ENCODE measurements around the gene DKC1.

The DKC1 gene

GRCh38 chrX:154793084-154793795 lies 30.6 kb downstream of the DKC1 start:
- DNase-seq (ENCODE audit: low read depth, low spot score): no peak
- Histone ChIP-seq H3K27ac (no peak overlapping the region), H3K36me3 (ENCODE audit: insufficient read depth, low read length) (no peaks in the 10 kb centered on the region), H3K4me3 (no peak overlapping the region), H3K9me3 (ENCODE audit: low read depth, low read length) (no peaks in the 10 kb centered on the region), H3K9ac (ENCODE audit: insufficient read length) (no peak overlapping the region)
- TF ChIP-seq POLR2AphosphoS5 (IDR thresholded peaks at IDR 0.05; ENCODE audit: borderline replicate concordance, low read depth, low read length) (no peak), FOXP2 (optimal IDR thresholded peaks at IDR 0.05; ENCODE audit: control extremely low read depth, extremely low read length, insufficient read depth) (no peak), EZH2 (IDR thresholded peaks at IDR 0.05) (no peak)

- H3K9me3 ChIP-seq (ENCODE audit: low read depth, low read length): no peaks in the 10 kb centered on the region
- H3K27ac ChIP-seq: no peak overlapping the region
- H3K4me3 ChIP-seq: no peak overlapping the region
- no peak overlapping the region for H3K9ac ChIP-seq (ENCODE audit: insufficient read length)
- no peak for TF ChIP-seq POLR2AphosphoS5 (IDR thresholded peaks at IDR 0.05; ENCODE audit: borderline replicate concordance, low read depth, low read length)
- TF ChIP-seq EZH2 (IDR thresholded peaks at IDR 0.05): no peak
- no peak for TF ChIP-seq FOXP2 (optimal IDR thresholded peaks at IDR 0.05; ENCODE audit: control extremely low read depth, extremely low read length, insufficient read depth)
- H3K36me3 ChIP-seq (ENCODE audit: insufficient read depth, low read length): no peaks in the 10 kb centered on the region
- no peak for DNase-seq (ENCODE audit: low read depth, low spot score)
These were observed 32.4 kb downstream of the DKC1 start for GRCh38 chrX:154795016-154795415.

GRCh38 chrX:154797006-154797405 lies 34.3 kb downstream of the DKC1 start:
- DNase-seq (ENCODE audit: low read depth, low spot score): no peak
- H3K9ac ChIP-seq (ENCODE audit: insufficient read length): no peak overlapping the region
- no peak overlapping the region for H3K27ac ChIP-seq
- TF ChIP-seq POLR2AphosphoS5 (IDR thresholded peaks at IDR 0.05; ENCODE audit: borderline replicate concordance, low read depth, low read length): no peak
- no peak for TF ChIP-seq FOXP2 (optimal IDR thresholded peaks at IDR 0.05; ENCODE audit: control extremely low read depth, extremely low read length, insufficient read depth)
- no peak for TF ChIP-seq EZH2 (IDR thresholded peaks at IDR 0.05)
- H3K9me3 ChIP-seq (ENCODE audit: low read depth, low read length): no peaks in the 10 kb centered on the region
- no peak overlapping the region for H3K4me3 ChIP-seq
- H3K36me3 ChIP-seq (ENCODE audit: insufficient read depth, low read length): no peaks in the 10 kb centered on the region

GRCh38 chrX:154799556-154800348 lies 37.1 kb downstream of the DKC1 start:
- TF ChIP-seq FOXP2 (optimal IDR thresholded peaks at IDR 0.05; ENCODE audit: control extremely low read depth, extremely low read length, insufficient read depth): no peak
- TF ChIP-seq EZH2 (IDR thresholded peaks at IDR 0.05): no peak
- no peak for TF ChIP-seq POLR2AphosphoS5 (IDR thresholded peaks at IDR 0.05; ENCODE audit: borderline replicate concordance, low read depth, low read length)
- Histone ChIP-seq H3K9ac (ENCODE audit: insufficient read length) (no peak overlapping the region), H3K4me3 (no peak overlapping the region), H3K36me3 (ENCODE audit: insufficient read depth, low read length) (no peaks in the 10 kb centered on the region), H3K9me3 (ENCODE audit: low read depth, low read length) (no peaks in the 10 kb centered on the region), H3K27ac (no peak overlapping the region)
- no peak for DNase-seq (ENCODE audit: low read depth, low spot score)

GRCh38 chrX:154800478-154801210 lies 38.0 kb downstream of the DKC1 start:
- Histone ChIP-seq H3K36me3 (ENCODE audit: insufficient read depth, low read length) (no peaks in the 10 kb centered on the region), H3K9me3 (ENCODE audit: low read depth, low read length) (no peaks in the 10 kb centered on the region), H3K9ac (ENCODE audit: insufficient read length) (no peak overlapping the region), H3K27ac (no peak overlapping the region), H3K4me3 (no peak overlapping the region)
- DNase-seq (ENCODE audit: low read depth, low spot score): no peak
- TF ChIP-seq EZH2 (IDR thresholded peaks at IDR 0.05): no peak
- TF ChIP-seq POLR2AphosphoS5 (IDR thresholded peaks at IDR 0.05; ENCODE audit: borderline replicate concordance, low read depth, low read length): no peak
- TF ChIP-seq FOXP2 (optimal IDR thresholded peaks at IDR 0.05; ENCODE audit: control extremely low read depth, extremely low read length, insufficient read depth): no peak

- DNase-seq (ENCODE audit: low read depth, low spot score): no peak
- Histone ChIP-seq H3K36me3 (ENCODE audit: insufficient read depth, low read length) (no peaks in the 10 kb centered on the region), H3K27ac (no peak overlapping the region), H3K9me3 (ENCODE audit: low read depth, low read length) (no peaks in the 10 kb centered on the region), H3K9ac (ENCODE audit: insufficient read length) (no peak overlapping the region), H3K4me3 (no peak overlapping the region)
- TF ChIP-seq EZH2 (IDR thresholded peaks at IDR 0.05) (no peak), POLR2AphosphoS5 (IDR thresholded peaks at IDR 0.05; ENCODE audit: borderline replicate concordance, low read depth, low read length) (no peak), FOXP2 (optimal IDR thresholded peaks at IDR 0.05; ENCODE audit: control extremely low read depth, extremely low read length, insufficient read depth) (no peak)
These were observed 40.3 kb downstream of the DKC1 start for GRCh38 chrX:154802947-154803346.

- Histone ChIP-seq H3K9ac (ENCODE audit: insufficient read length) (peak overlapping the region; percentile 71), H3K36me3 (ENCODE audit: insufficient read depth, low read length) (no peaks in the 10 kb centered on the region), H3K4me3 (peak overlapping the region; percentile 81), H3K9me3 (ENCODE audit: low read depth, low read length) (no peaks in the 10 kb centered on the region), H3K27ac (no peak overlapping the region)
- DNase-seq (ENCODE audit: low read depth, low spot score): no peak
- no peak for TF ChIP-seq FOXP2 (optimal IDR thresholded peaks at IDR 0.05; ENCODE audit: control extremely low read depth, extremely low read length, insufficient read depth)
- TF ChIP-seq POLR2AphosphoS5 (IDR thresholded peaks at IDR 0.05; ENCODE audit: borderline replicate concordance, low read depth, low read length): no peak
- no peak for TF ChIP-seq EZH2 (IDR thresholded peaks at IDR 0.05)
These were observed 41.7 kb downstream of the DKC1 start for GRCh38 chrX:154804261-154804956.

Data from SK-N-MC (cell line).